Smooth muscle cell of the brain vasculature (primary cell): ENCODE data around the gene NAP1L4.
"Not testable (repeated sequence)": the region's sequence is repeated elsewhere in the genome, so short reads cannot be mapped to it uniquely, and the experiment has no call there.

ENCODE experiments used
- DNase-seq: peaks from one replicate; pipeline ENCODE4 v3.0.0-alpha.2; 2012; ENCODE audit warnings: low read depth, low spot score

NAP1L4 gene

DNA sequence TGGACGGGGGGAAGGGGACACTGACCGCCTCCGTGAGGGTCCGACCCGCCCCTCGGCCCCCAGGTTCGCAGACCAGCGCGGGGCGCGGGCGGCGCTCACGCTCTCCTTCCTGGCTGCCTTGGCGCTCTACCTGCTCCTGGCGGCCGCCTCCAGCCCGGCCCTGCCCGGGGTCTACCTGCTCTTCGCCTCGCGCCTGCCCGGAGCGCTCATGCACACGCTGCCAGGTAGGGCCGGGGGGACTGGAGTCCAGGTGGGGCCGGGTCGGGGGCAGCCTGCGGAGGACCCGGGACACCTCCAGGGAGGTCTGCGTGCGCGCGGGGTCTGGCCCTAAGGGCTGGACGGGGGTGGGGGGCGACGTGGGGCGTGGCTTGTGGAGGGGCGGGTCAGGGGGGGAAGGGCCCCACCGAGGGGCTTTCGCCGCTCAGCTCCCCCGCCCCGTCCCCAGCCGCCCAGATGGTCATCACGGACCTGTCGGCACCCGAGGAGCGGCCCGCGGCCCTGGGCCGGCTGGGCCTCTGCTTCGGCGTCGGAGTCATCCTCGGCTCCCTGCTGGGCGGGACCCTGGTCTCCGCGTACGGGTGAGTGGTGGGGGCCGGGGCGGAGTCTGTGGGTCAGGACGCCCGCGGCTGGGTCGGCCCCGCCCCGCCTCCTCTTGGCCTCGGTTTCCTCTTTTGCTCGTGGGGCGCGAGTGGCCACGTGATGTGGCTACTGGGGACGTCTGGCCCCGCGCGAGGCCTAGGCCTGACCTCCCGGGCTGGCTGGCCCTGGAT is 82.8 kb downstream of the NAP1L4 start:
- DNase-seq: no peak

DNA sequence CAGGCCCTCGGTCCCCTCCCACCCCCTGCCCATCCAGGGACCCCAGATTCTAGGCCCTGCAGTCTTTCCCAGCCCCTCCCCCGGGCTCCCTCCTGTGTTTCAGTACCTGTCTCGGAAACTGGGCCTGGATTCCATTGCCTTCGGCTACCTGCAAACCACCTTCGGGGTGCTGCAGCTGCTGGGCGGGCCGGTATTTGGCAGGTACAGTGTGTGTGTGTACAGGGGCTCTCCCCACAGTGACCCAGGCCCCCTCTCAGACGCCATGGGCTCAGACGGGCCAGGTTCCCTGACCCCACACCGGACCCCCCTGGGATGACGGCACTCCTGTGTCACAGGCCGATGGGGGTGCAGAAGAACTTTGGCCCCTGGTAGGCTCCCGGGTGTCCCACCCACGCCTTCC is 84.0 kb downstream of the NAP1L4 start:
- DNase-seq: no peak

DNA sequence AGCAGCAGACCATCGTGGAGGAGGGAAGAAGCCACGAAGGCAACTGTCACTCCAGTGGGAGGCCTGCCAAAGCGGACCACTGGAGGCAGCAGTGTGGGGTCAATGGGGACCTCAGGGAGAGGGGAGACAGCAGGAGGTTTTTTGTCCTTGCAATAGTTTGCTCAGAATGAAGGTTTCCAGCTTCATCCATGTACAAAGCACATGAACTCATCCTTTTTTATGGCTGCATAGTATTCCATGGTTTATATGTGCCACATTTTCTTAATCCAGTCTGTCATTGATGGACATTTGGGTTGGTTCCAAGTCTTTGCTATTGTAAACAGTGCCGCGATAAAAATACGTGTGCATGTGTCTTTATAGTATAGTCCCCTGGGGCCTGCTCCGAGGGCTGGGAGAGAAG is 86.8 kb downstream of the NAP1L4 start:
- not testable (repeated sequence) for DNase-seq

DNA sequence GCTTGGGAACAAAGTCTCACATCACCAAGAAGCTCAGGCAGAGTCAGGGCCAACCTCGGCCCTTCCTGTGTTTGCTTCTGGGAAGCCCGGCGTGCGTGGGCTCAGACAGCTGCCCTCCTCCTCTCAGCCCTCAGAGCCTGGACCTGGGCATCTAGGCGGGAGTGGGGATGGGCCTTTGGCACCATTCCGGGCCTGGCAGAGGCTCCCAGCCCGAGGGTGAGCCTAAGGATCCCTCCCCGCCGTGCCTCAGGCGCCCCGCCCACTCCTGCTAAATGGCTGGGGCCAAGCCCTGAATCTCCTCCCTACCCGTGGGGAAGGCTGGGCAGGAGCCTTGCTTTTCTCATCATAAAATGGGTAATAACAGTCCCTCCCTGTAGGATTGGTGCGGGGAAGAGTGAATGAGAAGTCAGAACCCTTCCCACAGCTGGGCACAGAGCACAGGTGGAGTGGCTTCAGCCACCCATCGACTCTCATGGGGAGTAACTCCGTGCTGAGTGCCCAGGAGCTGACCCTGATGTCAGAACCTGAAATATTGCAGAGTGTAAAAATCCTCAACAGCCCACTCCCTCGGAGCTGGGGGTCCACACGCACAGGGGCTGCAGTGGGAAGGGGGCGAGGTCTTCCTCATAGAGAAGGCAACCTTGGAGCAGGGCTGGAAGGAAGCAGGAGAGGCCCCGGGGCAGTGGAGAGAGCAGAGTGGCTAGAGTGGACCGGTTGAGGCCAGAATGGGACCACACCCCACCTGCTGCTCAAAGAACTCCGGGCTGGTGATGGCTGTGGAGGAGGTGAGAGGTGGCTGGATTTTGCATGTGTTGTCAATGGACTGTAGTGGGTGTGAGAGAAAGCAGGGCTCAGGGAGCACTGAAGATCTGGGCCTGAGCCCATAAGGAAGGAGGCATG is 87.7 kb downstream of the NAP1L4 start:
- no peak for DNase-seq

DNA sequence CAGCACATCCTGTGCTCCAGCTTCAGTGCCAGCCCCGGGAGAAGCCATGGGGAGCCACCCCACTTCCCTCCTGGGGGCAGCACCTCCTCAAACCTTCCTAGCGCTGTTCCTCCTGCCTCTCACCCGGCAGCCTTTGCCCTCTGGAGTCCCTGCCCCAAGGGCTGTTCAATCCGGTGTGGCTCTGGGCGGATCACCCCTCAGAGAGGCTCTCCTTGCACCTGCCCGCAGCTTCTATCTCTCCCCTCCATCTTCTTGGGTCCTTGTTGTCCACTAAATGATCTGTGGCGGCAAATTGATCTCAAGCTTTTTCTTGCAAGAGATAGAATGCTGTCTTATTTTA is 88.5 kb downstream of the NAP1L4 start:
- DNase-seq: no peak

DNA sequence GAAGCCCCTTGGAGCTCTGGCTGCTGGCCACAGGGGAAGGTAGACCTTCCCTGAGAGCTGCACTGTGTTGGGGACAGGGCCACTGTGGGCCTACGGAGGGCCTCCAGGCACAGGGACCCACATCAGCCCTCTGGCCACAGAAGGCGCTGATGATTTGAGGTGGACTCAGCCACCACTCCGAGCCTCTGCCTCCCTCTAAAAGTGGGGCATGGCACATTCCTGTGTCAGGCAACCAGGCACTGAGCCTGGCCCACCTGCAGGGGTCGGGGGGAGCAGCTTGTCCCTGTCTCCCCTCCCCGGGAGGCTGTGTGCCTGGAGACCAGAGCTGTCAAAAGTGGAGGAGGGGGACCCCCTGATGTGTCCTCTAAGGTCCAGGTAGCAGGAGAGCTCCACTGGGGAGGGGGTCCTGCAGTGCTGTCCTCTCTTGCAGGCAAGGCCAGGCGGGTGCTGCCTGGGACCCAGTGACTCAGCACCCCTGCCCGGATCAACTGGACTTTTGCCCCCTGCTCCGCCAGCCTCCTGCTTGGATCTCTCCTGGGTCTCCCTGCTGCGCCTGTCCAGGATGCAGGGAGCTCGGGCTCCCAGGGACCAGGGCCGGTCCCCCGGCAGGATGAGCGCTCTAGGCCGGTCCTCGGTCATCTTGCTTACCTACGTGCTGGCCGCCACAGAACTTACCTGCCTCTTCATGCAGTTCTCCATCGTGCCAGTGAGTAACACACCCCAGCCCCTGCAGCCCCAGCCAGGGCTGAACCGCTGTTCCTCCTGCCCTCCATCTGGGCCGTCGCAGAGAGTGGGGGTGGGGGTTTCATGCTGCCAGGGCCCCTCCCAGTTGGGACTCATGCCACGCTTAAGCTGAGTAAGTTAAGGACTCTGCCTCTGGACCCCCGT is 89.1 kb downstream of the NAP1L4 start:
- no peak for DNase-seq

DNA sequence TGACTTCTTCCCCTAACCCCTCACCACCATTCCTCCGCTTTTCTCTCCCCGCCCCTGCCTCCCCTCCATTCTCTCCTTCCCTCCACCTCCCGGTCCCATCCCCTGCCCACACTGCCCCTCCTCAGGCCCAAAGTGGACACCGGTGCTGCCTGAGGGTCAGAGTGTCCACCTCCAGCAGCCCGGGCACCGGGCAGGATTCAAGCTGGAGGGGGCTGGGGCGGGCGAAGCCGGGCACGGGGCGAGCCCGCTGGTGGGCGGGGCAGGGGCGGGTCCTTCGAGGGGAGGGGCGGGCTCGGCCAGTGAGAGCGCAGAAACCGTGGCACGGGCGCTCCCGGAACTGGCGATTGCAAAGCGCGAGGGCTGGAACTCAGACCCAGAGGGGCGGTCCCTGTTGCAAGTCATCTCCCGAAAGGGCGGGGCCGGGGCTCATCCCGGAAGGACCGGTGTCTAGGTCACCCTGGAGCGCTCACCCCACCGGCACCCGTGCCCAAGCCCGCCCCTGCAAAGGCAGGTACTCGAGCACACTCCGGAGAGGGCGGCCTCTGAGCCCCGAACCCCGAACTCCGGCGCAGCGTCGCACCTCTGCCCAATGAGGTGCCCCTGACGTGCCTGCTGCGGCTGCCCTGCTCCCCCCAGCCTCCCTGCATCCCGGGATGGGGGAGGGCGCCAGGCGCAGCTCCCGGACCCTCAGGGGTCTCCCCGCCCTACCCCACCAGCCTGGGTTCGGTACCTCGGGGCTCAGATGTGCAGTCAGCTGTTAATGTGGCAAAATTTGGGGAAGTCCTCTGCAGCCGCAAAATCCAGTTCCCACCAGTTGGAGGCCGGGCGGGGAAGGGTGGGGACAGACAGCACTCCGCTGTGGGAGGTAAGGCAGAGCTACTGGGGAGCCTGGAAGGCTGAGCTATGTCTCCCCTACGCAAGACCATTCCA is 90.0 kb downstream of the NAP1L4 start:
- peak; percentile 63 for DNase-seq

DNA sequence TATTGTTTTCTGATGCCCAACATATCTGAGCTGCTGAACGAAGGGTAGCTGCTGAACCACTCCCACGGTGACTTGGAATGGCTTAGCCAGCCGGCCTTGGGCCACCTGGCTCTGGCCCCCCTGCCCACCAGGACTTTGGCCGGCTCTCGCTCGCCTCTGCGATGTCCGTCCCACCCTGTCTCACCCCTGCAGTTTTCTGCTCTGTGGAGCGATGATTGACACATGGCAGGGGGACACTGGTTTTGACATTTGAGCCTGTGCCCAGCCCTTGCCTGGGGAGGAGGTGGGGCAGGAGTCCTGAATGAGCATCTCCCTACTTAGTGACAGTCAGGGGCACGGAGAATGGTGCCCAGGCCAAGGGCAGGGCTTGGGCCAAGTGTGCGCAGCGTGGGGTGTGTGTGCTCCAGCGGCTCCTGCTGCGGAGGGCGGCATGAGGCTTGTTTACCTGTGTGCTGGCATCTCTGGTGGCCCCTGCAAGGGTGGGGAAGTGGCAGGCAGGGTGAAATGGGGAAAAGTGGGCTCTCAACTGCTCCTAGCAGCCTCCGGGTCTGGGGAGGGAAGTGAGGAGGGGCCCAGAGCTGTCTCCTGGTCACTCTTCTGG is 90.8 kb downstream of the NAP1L4 start:
- DNase-seq: no peak

DNA sequence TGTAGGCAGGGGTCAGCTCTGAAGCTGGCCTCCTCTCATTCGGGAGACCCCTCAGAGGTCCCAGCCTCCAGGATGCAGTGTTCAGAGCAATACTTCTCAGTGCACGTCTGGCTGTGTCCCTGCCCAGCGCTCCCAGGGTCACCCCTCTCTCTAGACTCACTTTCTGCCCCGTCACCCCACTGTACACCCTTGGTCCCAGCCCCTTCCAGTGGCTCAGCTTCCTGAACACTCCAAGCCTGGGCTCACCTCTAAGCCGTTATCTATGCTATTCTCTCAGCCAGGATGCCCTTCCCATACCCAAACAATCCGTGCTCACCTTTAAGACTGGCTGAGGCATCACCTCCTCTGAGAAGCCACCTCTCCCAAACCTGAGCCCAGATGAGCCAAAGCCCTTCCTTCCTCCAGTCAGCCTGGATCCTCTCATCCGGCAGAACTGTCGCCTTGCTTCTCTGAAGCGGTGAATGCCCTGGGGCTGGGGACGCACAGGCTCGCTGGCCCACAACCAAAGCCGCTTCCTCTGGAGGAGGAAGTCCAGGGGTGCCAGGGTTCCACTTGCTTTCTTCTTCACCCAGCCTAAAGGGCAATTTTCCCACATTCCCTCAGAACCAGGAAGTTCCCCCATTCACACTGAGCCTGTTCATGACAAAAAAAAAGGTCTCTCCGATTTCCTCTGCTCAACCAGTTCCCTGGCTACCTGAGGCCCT is 92.9 kb downstream of the NAP1L4 start:
- no peak for DNase-seq

DNA sequence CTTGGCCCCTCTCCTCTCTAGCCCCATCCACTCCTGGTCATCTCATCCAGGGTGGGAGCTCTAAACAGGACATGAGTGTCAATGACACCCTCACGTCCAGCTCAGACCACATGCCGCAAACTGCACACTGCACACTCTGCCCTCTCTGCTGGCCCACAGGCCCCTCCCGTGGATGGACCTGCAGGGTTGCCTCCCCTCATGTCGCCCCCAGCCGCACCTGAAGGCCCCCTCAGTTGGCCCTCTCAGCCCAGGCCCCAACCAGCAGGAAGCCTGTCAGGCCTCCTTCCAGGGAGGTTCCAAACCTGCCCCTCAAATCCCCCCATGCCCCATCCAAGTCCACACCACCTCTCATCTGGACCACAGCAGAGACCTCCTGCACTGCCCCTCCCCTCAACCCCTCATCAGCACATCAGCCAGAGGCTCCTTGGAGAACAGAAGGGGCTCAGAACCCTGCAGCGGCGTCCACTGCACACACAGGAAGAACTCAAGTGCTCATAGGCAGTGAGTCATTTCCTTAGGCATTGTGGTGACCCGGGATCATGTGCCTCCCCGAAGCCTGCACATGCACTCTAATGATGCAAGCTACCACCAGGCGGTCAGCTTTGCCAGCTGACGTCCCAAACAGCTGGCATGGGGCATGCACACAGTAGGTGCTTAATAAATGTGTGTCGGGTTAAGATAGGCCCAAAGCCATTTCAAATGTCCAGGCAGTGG is 93.6 kb downstream of the NAP1L4 start:
- DNase-seq: peak; percentile 75

DNA sequence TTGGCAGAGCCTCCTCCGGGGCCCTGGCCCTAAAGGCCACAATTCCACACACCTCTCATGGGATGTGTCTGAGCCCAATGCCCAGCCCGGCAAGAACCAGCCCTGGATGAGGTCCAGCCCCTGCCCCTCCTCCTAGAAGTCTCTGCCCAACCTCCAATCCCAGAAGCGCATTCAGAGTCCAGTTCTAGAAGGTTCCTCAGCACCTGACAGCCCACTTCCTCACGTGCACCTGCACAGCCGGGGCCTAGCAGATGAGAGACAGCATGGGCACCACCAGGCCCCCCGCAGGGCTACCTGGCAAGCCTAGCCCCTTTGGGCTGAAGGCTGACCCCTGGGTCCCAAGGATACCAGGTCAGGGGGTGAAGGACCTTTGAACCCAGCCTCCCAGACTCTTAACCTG is 95.1 kb downstream of the NAP1L4 start:
- DNase-seq: no peak

DNA sequence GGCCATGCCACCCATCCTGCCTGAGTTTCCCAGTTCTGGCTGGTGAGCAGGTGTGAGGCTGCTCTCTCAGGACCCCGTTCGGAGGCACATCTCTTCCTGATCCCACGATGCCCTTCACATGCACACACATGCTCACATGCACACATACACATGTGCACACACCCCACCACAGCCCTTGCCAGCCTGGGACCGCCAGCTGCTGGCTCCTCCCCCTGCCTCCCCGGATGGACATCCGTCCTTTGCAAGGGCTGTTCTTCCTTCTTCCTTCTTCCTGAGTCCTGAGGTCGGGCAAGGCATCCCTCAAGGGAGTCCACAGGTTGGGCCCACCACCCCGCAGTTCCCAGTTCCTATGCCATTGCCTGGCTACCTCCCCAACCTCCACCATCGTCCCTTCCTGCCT is 96.1 kb downstream of the NAP1L4 start:
- DNase-seq: no peak
